ENCODE measurements around the gene KIAA1549. TPM values are rescaled to one million over a fixed set of nuclear protein-coding genes. Genes with fewer than 3 reads are reported as not detected.
A peak's percentile ranks its signal among the peaks of the same experiment; 100 is the strongest.

KIAA1549 gene
- total and polyA plus RNA-seq, 10 of the 15 experiments (the other 5 are each of a cell fraction or from before 2014, with no cell fraction given) = 0.02 to 0.82 (median 0.22) TPM

DNA sequence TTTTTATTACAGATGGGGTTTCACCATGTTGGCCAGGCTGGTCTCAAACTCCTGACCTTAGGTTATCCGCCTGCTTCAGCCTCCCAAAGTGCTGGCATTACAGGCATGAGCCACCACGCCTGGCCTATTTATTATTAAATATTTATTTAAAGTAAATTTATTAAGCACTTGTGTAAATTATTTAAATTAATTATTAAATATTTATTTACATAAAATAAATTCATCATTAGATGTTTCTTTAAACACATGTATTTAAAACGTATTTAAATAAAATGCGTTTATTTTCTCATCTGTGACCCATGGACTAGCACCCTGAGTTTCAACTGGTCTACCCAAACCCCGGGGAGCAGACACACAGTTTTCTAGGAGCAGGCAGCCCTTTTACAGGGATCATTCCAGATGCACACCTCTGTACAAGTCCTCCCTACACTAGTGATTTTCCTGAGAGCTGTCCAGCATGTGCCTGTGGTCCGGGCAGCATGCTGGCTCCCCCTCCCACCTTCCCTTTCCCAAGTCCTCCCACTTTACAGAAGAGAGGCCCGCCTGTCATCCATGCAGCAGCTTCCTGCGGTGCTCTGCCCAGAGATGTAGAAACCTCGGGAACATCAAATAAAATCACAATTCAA lies 94.0 kb downstream of the KIAA1549 start:
- no peak overlapping the region; the same call in 1 of the 2 replicates for H3K4me2 ChIP-seq (ENCODE audit: control insufficient read depth, insufficient read depth)
- FAIRE-seq (no peak), DNase-seq (ENCODE audit: low read depth, low spot score) (no peak), ATAC-seq (no peak; the same call in 2 of the 3 replicates)
- no peaks in the 10 kb centered on the region for H3K36me3 ChIP-seq (ENCODE audit: control insufficient read depth in 2 of 2, insufficient read depth in 2 of 2, low read length in 1 of 2)
- CTCF ChIA-PET = interaction anchor here (0.7 to 4.4 kb wide), 45 partner anchors 9 to 526 kb away, joined by 3 to 57 read pairs (median 4); a partner anchor contains a TSS
- RAD21 ChIA-PET (ENCODE audit: unreplicated experiment) = interaction anchor here (0.5 to 2.3 kb wide), 17 partner anchors 8 to 245 kb away, joined by 3 to 41 read pairs (median 4); no protein-coding TSS in a partner anchor
- SMC1A ChIA-PET (ENCODE audit: uncharacterized antibody, unreplicated experiment) = interaction anchor here (0.7 to 1.7 kb wide), 21 partner anchors 7 to 547 kb away, joined by 3 to 17 read pairs (median 4); no protein-coding TSS in a partner anchor
- no peak overlapping the region for H3K9ac ChIP-seq (ENCODE audit: control insufficient read depth, insufficient read depth, low read length)
- no peak overlapping the region for H3K27ac ChIP-seq (ENCODE audit: control insufficient read depth, insufficient read depth)
- BruUV-seq (replicated peaks) = no TSS peak
- POLR2A ChIA-PET = interaction anchor here (0.9 kb wide), 1 partner anchor 98 kb away, joined by 3 read pairs; no protein-coding TSS in a partner anchor
- H4K20me1 ChIP-seq (ENCODE audit: control insufficient read depth, insufficient read depth) = no peaks in the 10 kb centered on the region
- H3K79me2 ChIP-seq (ENCODE audit: control insufficient read depth, insufficient read depth, low read length) = no peaks in the 10 kb centered on the region
- no peaks in the 10 kb centered on the region for H3K9me3 ChIP-seq (replicated peaks; ENCODE audit: control insufficient read depth, insufficient read depth, low read length)
- H3K27me3 ChIP-seq (replicated peaks in 1 of 2; ENCODE audit: control insufficient read depth in 2 of 2, insufficient read depth in 2 of 2, low read length in 1 of 2) = no peaks in the 10 kb centered on the region
- peak overlapping the region; percentile 32 for H2AFZ ChIP-seq (ENCODE audit: control insufficient read depth, low read depth, low read length)
- no peaks in the 10 kb centered on the region for H3K4me1 ChIP-seq (ENCODE audit: control insufficient read depth, insufficient read depth, low read length)
- WGBS (ENCODE audit: insufficient coverage, insufficient replicate concordance, low lambda C conversion rate, missing lambda C conversion rate) = 82% methylated on average over 9 of the region's 9 CpGs
- H3K4me3 ChIP-seq = no peak overlapping the region
- no peak for TF ChIP-seq POLR2A (IDR thresholded peaks at IDR 0.05; ENCODE audit: low read depth, low read length)
- no peak for TF ChIP-seq PAX8 (IDR thresholded peaks at IDR 0.05)
- TF ChIP-seq PRDM15 (CRISPR knock-in tag; IDR thresholded peaks at IDR 0.05) = no peak
- no peak for TF ChIP-seq ATF2 (IDR thresholded peaks at IDR 0.05; ENCODE audit: low read length)
- TF ChIP-seq CBFB (IDR thresholded peaks at IDR 0.05; ENCODE audit: low read depth) = no peak
- no peak for TF ChIP-seq TARDBP (IDR thresholded peaks at IDR 0.05; ENCODE audit: borderline replicate concordance)
- no peak for TF ChIP-seq SMC3 (IDR thresholded peaks at IDR 0.05; ENCODE audit: borderline replicate concordance, low read length)
- TF ChIP-seq SIX5 (IDR thresholded peaks at IDR 0.05; ENCODE audit: low read depth, low read length, severe bottlenecking) = no peak
- intact Hi-C loops (cut with micrococcal nuclease; ENCODE audit: unreplicated experiment) = no loop called here
- in situ Hi-C loops (cut with MboI) = loop anchor here (5.0 kb wide), 2 partner anchors 95 to 190 kb away; partner anchors contain the start of gene KIAA1549
